ENCODE measurements around the gene PIK3R2. TPM values are rescaled to one million over a fixed set of nuclear protein-coding genes. Genes with fewer than 3 reads are reported as not detected.

Gene PIK3R2
- polyA plus RNA-seq, 1 experiment: 19.7 TPM

GRCh38 chr19:18128805-18129204 lies 24.2 kb upstream of the PIK3R2 start:
- Histone ChIP-seq H3K27me3 (ENCODE audit: control insufficient read depth, insufficient read depth, low read length) (no peaks in the 10 kb centered on the region), H3K27ac (ENCODE audit: low read depth, low read length) (no peak overlapping the region), H3K9me3 (ENCODE audit: control insufficient read depth, insufficient read depth, low read length) (no peaks in the 10 kb centered on the region), H3K4me3 (ENCODE audit: low read depth, low read length) (no peak overlapping the region)
- CTCF ChIA-PET: interaction anchor here (1.2 kb wide), 1 partner anchor 15 kb away, joined by 4 read pairs; no protein-coding TSS in a partner anchor
- POLR2A ChIA-PET: no interaction called here
- no peak for DNase-seq (ENCODE audit: low read depth, low spot score)
- TF ChIP-seq CTCF (IDR thresholded peaks at IDR 0.05; ENCODE audit: low read depth, low read length): no peak

GRCh38 chr19:18130523-18131242 lies 22.3 kb upstream of the PIK3R2 start:
- Histone ChIP-seq H3K27me3 (ENCODE audit: control insufficient read depth, insufficient read depth, low read length) (no peaks in the 10 kb centered on the region), H3K27ac (ENCODE audit: low read depth, low read length) (no peak overlapping the region), H3K9me3 (ENCODE audit: control insufficient read depth, insufficient read depth, low read length) (no peaks in the 10 kb centered on the region; the same call in 1 of the 2 replicates), H3K4me3 (ENCODE audit: low read depth, low read length) (no peak overlapping the region)
- DNase-seq (ENCODE audit: low read depth, low spot score): no peak
- POLR2A ChIA-PET: no interaction called here
- CTCF ChIA-PET: interaction anchor here (0.9 kb wide), 1 partner anchor 17 kb away, joined by 4 read pairs; no protein-coding TSS in a partner anchor
- TF ChIP-seq CTCF (IDR thresholded peaks at IDR 0.05; ENCODE audit: low read depth, low read length): no peak

GRCh38 chr19:18131841-18132596 lies 20.9 kb upstream of the PIK3R2 start:
- DNase-seq (ENCODE audit: low read depth, low spot score): no peak
- TF ChIP-seq CTCF (IDR thresholded peaks at IDR 0.05; ENCODE audit: low read depth, low read length): no peak
- H3K27ac ChIP-seq (ENCODE audit: low read depth, low read length): no peak overlapping the region
- H3K27me3 ChIP-seq (ENCODE audit: control insufficient read depth, insufficient read depth, low read length): no peaks in the 10 kb centered on the region
- H3K9me3 ChIP-seq (ENCODE audit: control insufficient read depth, insufficient read depth, low read length): no peaks in the 10 kb centered on the region; the same call in 1 of the 2 replicates
- CTCF ChIA-PET: no interaction called here
- no peak overlapping the region for H3K4me3 ChIP-seq (ENCODE audit: low read depth, low read length)
- POLR2A ChIA-PET: no interaction called here

GRCh38 chr19:18135712-18136584 lies 17.0 kb upstream of the PIK3R2 start:
- CTCF ChIA-PET: no interaction called here

More at GRCh38 chr19:18135712-18136584, 17.0 kb upstream of the PIK3R2 start:
- Histone ChIP-seq H3K27me3 (ENCODE audit: control insufficient read depth, insufficient read depth, low read length) (no peaks in the 10 kb centered on the region), H3K27ac (ENCODE audit: low read depth, low read length) (no peak overlapping the region), H3K4me3 (ENCODE audit: low read depth, low read length) (no peak overlapping the region), H3K9me3 (ENCODE audit: control insufficient read depth, insufficient read depth, low read length) (no peaks in the 10 kb centered on the region; the same call in 1 of the 2 replicates)
- DNase-seq (ENCODE audit: low read depth, low spot score): no peak
- no peak for TF ChIP-seq CTCF (IDR thresholded peaks at IDR 0.05; ENCODE audit: low read depth, low read length)
- POLR2A ChIA-PET: no interaction called here
